B cell (primary cell): ENCODE measurements around the gene PLCXD3. TPM values are rescaled to one million over a fixed set of nuclear protein-coding genes. Genes with fewer than 3 reads are reported as not detected.

Source experiments
- ATAC-seq: fragments of 200-7000 bp; cut with Tn5 transposase; one replicate; pipeline ENCODE4 v1.10.0; 2021; ENCODE audit warnings: low read depth, mild to moderate bottlenecking, moderate number of reproducible peaks, moderate library complexity
- CTCF ChIA-PET: fragments of 350-600 bp; sonication (Branson Sonifier 250); formaldehyde crosslinking; loops from one replicate; lab custom pipeline; 2021; ENCODE audit warnings: antibody characterized with exemption, inconsistent platforms; lab: Charles Lee
- POLR2A ChIA-PET: fragments of 350-600 bp; sonication (Branson Sonifier 250); formaldehyde crosslinking; loops from one replicate; lab custom pipeline; 2021; ENCODE audit warnings: antibody characterized with exemption; lab: Charles Lee
- DNase-seq: peaks from one replicate; pipeline ENCODE4 v3.0.0; 2013
- H2AFZ ChIP-seq: 2 replicates; pipeline ENCODE4 v1.6.1; 2012; ENCODE audit warnings: mild to moderate bottlenecking, low read depth, low read length; ENCODE audit not compliant: insufficient read depth, poor library complexity, severe bottlenecking
- H3K27ac ChIP-seq, 2 donors: 1 replicate in 1 of 2; 2 replicates in 1 of 2; pipeline ENCODE4 v1.5.1; 2012 to 2013; ENCODE audit warnings: low read length in 2 of 2, mild to moderate bottlenecking in 2 of 2, moderate library complexity in 1 of 2
- H3K27me3 ChIP-seq, 4 experiments: fragments of 200-600 bp in 1 of 4; sonication (generic) in 1 of 4; replicated peaks in 1 of 4; 1 replicate in 2 of 4; 2 replicates in 2 of 4; pipeline versions ENCODE4 v1.6.1 to v1.7.0; 2013 to 2016; ENCODE audit warnings: low read length in 3 of 4, mild to moderate bottlenecking in 2 of 4, mixed read lengths in 1 of 4, moderate library complexity in 1 of 4; ENCODE audit not compliant: insufficient read depth in 4 of 4, control insufficient read depth in 3 of 4; ENCODE audit errors: control extremely low read depth in 1 of 4
- H3K36me3 ChIP-seq, 2 experiments: replicated peaks in 1 of 2; 1 replicate in 1 of 2; 2 replicates in 1 of 2; pipeline versions ENCODE4 v1.6.1 to v1.7.1; 2013; ENCODE audit warnings: low read length in 1 of 2; ENCODE audit not compliant: insufficient read depth in 2 of 2, control insufficient read depth in 1 of 2; ENCODE audit errors: control extremely low read depth in 1 of 2, extremely low read depth in 1 of 2
- H3K4me1 ChIP-seq, 2 donors: fragments of 200-600 bp in 1 of 2; sonication (generic) in 1 of 2; 1 replicate in 1 of 2; 2 replicates in 1 of 2; pipeline versions ENCODE4 v1.5.1 to v1.6.1; 2013 to 2017; ENCODE audit warnings: low read length in 2 of 2; ENCODE audit not compliant: control insufficient read depth in 2 of 2, insufficient read depth in 2 of 2
- H3K4me2 ChIP-seq: replicated peaks from 2 replicates; pipeline ENCODE3; 2012; ENCODE audit warnings: mild to moderate bottlenecking, low read depth, low read length; ENCODE audit not compliant: poor library complexity, severe bottlenecking
- H3K4me3 ChIP-seq, 5 experiments: fragments of 200-600 bp in 1 of 5; sonication (generic) in 1 of 5; 1 replicate in 3 of 5; 2 replicates in 2 of 5; pipeline versions ENCODE4 v1.5.1 to v1.7.0; 2011 to 2016; ENCODE audit warnings: low read length in 4 of 5, mild to moderate bottlenecking in 4 of 5, low read depth in 2 of 5, control low read depth in 1 of 5, moderate library complexity in 1 of 5; ENCODE audit not compliant: insufficient read depth in 1 of 5; ENCODE audit errors: control extremely low read depth in 1 of 5, extremely low read depth in 1 of 5
- H3K79me2 ChIP-seq: fragments of 200-600 bp; sonication (generic); one replicate; pipeline ENCODE4 v1.6.0; 2016; ENCODE audit warnings: low read length; ENCODE audit not compliant: control insufficient read depth, insufficient read depth
- H3K9ac ChIP-seq: fragments of 200-600 bp; sonication (generic); 2 replicates; pipeline ENCODE4 v1.6.1; 2017; ENCODE audit warnings: mild to moderate bottlenecking, low read length, moderate library complexity
- H3K9me3 ChIP-seq, 3 donors: one replicate each; pipeline versions ENCODE4 v1.6.1 to v1.7.1; 2013; ENCODE audit warnings: low read length in 2 of 3; ENCODE audit not compliant: control insufficient read depth in 2 of 3, insufficient read depth in 1 of 3; ENCODE audit errors: control extremely low read depth in 1 of 3
- H4K20me1 ChIP-seq: 2 replicates; pipeline ENCODE4 v1.6.0; 2012; ENCODE audit warnings: mild to moderate bottlenecking, low read length; ENCODE audit not compliant: insufficient read depth, control insufficient read depth, poor library complexity, severe bottlenecking
- H3K27ac Mint-ChIP-seq: one replicate; pipeline ENCODE4 v1.8.0; 2021; ENCODE audit warnings: mixed read lengths
- H3K27me3 Mint-ChIP-seq: one replicate; pipeline ENCODE4 v1.8.0; 2021; ENCODE audit warnings: mixed read lengths
- H3K4me1 Mint-ChIP-seq: one replicate; pipeline ENCODE4 v1.8.0; 2021; ENCODE audit warnings: mixed read lengths
- H3K4me3 Mint-ChIP-seq: one replicate; pipeline ENCODE4 v1.8.0; 2021; ENCODE audit warnings: mixed read lengths
- H3K9me3 Mint-ChIP-seq: one replicate; pipeline ENCODE4 v1.8.0; 2022; ENCODE audit warnings: mixed read lengths; ENCODE audit not compliant: insufficient read depth
- EZH2 ChIP-seq: IDR thresholded peaks from 2 replicates; pipeline ENCODE4 v1.6.1; 2012; ENCODE audit warnings: borderline replicate concordance, low read depth, mild to moderate bottlenecking, moderate library complexity, low read length; ENCODE audit not compliant: insufficient read depth, poor library complexity, severe bottlenecking
- WGBS: methylation state at CpG from one replicate; pipeline ENCODE4 v1.1.5; 2013; ENCODE audit warnings: missing lambda C conversion rate; ENCODE audit not compliant: insufficient coverage; 5-methylcytosine and 5-hydroxymethylcytosine counted together
- intact Hi-C: fragments of 100-400 bp; cut with micrococcal nuclease; formaldehyde crosslinking; loops from one replicate; pipeline ENCODE4 v1.10.0; 2022
- polyA plus RNA-seq: library from polyadenylated mRNA; depleted of rRNA; stranded (reverse); fragments of >200 nt; gene quantifications from 2 replicates; pipeline ENCODE4 v1.2.3, GENCODE V29; 2012
- total RNA-seq, 2 donors: library from RNA; stranded (reverse); fragments of 120-200 nt in 1 of 2; gene quantifications; 1 replicate in 1 of 2; 2 replicates in 1 of 2; pipeline versions ENCODE4 v1.2.3 to v1.2.4, GENCODE V29; 2013 to 2022
- TF ChIP-seq, protein P1 (sequence below): fragments of 200-600 bp; IDR thresholded peaks from one replicate; pipeline ENCODE4 v1.8.0; 2022; ENCODE audit warnings: antibody characterized with exemption, mild to moderate bottlenecking

PLCXD3 gene
- total and polyA plus RNA-seq, 2 donors (not counting 1 experiment from before 2014, with no cell fraction given), result not detected

DNA sequence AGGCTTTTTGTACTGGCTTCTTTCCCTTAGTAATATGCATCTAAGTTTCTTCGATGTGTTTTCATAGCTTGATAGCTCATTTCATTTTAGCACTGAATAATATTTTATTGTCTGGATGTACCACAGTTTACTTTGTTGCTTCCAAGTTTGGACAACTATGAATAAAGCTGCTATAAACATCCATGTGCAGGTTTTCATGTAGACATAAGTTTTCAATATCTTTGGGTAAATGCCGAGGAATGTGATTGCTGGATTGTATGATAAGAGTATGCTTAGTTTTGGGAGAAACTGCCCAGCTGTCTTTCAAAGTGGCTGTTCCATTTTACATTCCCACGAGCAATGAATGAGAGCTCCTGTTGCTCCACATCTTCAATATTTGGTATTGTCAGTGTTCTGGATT, 84.7 kb downstream of the PLCXD3 start:
- Histone ChIP-seq H3K27me3 (no peaks in the 10 kb centered on the region), H3K36me3 (no peaks in the 10 kb centered on the region), H3K4me3 (no peak overlapping the region), H3K4me1 (no peaks in the 10 kb centered on the region), H3K79me2 (no peaks in the 10 kb centered on the region), H3K9ac (no peak overlapping the region), H3K9me3 (peaks cover 0 to 4% (median 0%) of the 10 kb centered on the region in 3 donors), H3K27ac (no peak overlapping the region), H4K20me1 (no peaks in the 10 kb centered on the region), H2AFZ (no peak overlapping the region), H3K4me2 (no peak overlapping the region)
- no peaks in the 10 kb centered on the region for H3K9me3 Mint-ChIP-seq
- H3K4me3 Mint-ChIP-seq, result no peak overlapping the region
- intact Hi-C loops, result no loop called here
- H3K27me3 Mint-ChIP-seq, result peaks cover 2% of the 10 kb centered on the region
- H3K27ac Mint-ChIP-seq, result no peak overlapping the region
- TF ChIP-seq, protein P1, sequence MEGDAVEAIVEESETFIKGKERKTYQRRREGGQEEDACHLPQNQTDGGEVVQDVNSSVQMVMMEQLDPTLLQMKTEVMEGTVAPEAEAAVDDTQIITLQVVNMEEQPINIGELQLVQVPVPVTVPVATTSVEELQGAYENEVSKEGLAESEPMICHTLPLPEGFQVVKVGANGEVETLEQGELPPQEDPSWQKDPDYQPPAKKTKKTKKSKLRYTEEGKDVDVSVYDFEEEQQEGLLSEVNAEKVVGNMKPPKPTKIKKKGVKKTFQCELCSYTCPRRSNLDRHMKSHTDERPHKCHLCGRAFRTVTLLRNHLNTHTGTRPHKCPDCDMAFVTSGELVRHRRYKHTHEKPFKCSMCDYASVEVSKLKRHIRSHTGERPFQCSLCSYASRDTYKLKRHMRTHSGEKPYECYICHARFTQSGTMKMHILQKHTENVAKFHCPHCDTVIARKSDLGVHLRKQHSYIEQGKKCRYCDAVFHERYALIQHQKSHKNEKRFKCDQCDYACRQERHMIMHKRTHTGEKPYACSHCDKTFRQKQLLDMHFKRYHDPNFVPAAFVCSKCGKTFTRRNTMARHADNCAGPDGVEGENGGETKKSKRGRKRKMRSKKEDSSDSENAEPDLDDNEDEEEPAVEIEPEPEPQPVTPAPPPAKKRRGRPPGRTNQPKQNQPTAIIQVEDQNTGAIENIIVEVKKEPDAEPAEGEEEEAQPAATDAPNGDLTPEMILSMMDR, result no peak
- TF ChIP-seq EZH2, result no peak
- no CpG with 5 or more reads among the region's 3 CpGs for WGBS
- DNase-seq (no peak), ATAC-seq (no peak)
- H3K4me1 Mint-ChIP-seq, result no peaks in the 10 kb centered on the region
- ChIA-PET CTCF (no interaction called here), POLR2A (no interaction called here)

GRCh38 chr5:41420492-41421067, 89.8 kb downstream of the PLCXD3 start:
- DNase-seq, result no peak
- CTCF ChIA-PET, result no interaction called here
- Mint-ChIP-seq H3K4me1 (no peaks in the 10 kb centered on the region), H3K9me3 (no peaks in the 10 kb centered on the region), H3K4me3 (no peak overlapping the region), H3K27me3 (no peaks in the 10 kb centered on the region), H3K27ac (no peak overlapping the region)
- no peaks in the 10 kb centered on the region for H3K4me1 ChIP-seq
- ATAC-seq, result no peak
- no peak overlapping the region for H3K9ac ChIP-seq
- POLR2A ChIA-PET, result no interaction called here
- no peak overlapping the region for H3K4me3 ChIP-seq
- H4K20me1 ChIP-seq, result no peaks in the 10 kb centered on the region
- no peaks in the 10 kb centered on the region for H3K27me3 ChIP-seq
- H3K4me2 ChIP-seq, result no peak overlapping the region
- H3K79me2 ChIP-seq, result no peaks in the 10 kb centered on the region
- no peaks in the 10 kb centered on the region for H3K36me3 ChIP-seq
- no peak overlapping the region for H3K27ac ChIP-seq
- H3K9me3 ChIP-seq, result peaks cover 0 to 4% (median 0%) of the 10 kb centered on the region in 3 donors
- no peak for TF ChIP-seq EZH2
- TF ChIP-seq, protein P1, result no peak
- H2AFZ ChIP-seq, result no peak overlapping the region
- WGBS, result 100% methylated on average over 1 of the region's 3 CpGs
- intact Hi-C loops, result no loop called here
